GM21367 (cell line): ENCODE results near the gene VSTM2A.

Experiments
- ATAC-seq: cut with Tn5 transposase; IDR thresholded peaks from one replicate; pipeline ENCODE4 v1.9.1; 2021; ENCODE audit not compliant: unreplicated experiment

The VSTM2A gene

DNA sequence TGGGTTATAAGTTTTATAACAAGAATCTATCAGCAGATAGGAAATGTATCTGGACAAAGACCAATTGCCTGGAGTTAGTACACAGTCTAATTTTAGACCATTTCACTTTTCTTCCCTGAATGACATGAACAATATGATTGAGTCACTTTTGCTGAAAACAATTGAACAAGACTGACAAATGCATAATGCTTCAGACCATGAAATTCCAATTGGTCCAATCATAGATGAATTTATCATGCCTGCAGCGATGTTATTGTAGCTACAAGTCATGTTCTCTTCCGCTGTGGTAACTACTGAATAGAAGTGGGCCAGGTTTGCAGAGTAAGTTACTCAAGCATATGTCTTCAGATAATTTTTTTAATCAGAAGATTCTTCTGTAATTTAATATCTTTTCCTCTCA, 73.4 kb downstream of the VSTM2A start:
- no peak for ATAC-seq
